Measurements from ENCODE around the gene SORCS2.

SORCS2 gene

GRCh38 chr4:7367864-7368277 lies 175.5 kb downstream of the SORCS2 start:
- no peak overlapping the region for H3K14ac ChIP-seq (ENCODE audit: low read length)
- no peak overlapping the region for H2AFZ ChIP-seq (ENCODE audit: insufficient read depth, low read length, poor library complexity)
- no peaks in the 10 kb centered on the region for H3K4me1 ChIP-seq (ENCODE audit: control insufficient read depth in 1 of 2, insufficient read depth in 2 of 2, low read length in 2 of 2)
- H3K23ac ChIP-seq (ENCODE audit: low read length) = no peak overlapping the region
- no peak overlapping the region for H2BK5ac ChIP-seq (ENCODE audit: low read depth, low read length, poor library complexity)
- no peak overlapping the region for H4K91ac ChIP-seq (ENCODE audit: low read depth, low read length)
- no peak for DNase-seq
- H3K4ac ChIP-seq (ENCODE audit: low read depth, low read length) = no peak overlapping the region
- no peak overlapping the region for H4K8ac ChIP-seq (ENCODE audit: low read depth, low read length)
- no peak overlapping the region for H2BK120ac ChIP-seq (ENCODE audit: insufficient read depth, low read length, poor library complexity)
- H3K4me3 ChIP-seq (ENCODE audit: low read depth, low read length) = no peak overlapping the region
- no peaks in the 10 kb centered on the region for H3K79me1 ChIP-seq (ENCODE audit: low read length)
- no peak overlapping the region for H4K12ac ChIP-seq (ENCODE audit: low read depth, low read length)
- no peaks in the 10 kb centered on the region for H3K36me3 ChIP-seq (ENCODE audit: control insufficient read depth in 1 of 2, insufficient read depth in 2 of 2, low read length in 2 of 2)
- no peak overlapping the region for H2AK5ac ChIP-seq (ENCODE audit: low read length)
- no peak overlapping the region for H3K4me2 ChIP-seq (ENCODE audit: low read length)
- H2BK12ac ChIP-seq (ENCODE audit: low read length) = no peak overlapping the region
- H3K18ac ChIP-seq (ENCODE audit: low read length) = no peak overlapping the region
- no peak overlapping the region for H3K9ac ChIP-seq (ENCODE audit: low read length)
- no peaks in the 10 kb centered on the region for H3K27me3 ChIP-seq (ENCODE audit: insufficient read depth, low read length)
- no peak overlapping the region for H3K27ac ChIP-seq (ENCODE audit: low read depth, low read length)
- no CpG with 5 or more reads among the region's 8 CpGs for WGBS (ENCODE audit: extremely low coverage, insufficient coverage, insufficient read length)
- H3K79me2 ChIP-seq (ENCODE audit: control insufficient read depth, insufficient read depth, low read length, poor library complexity) = no peaks in the 10 kb centered on the region
- peaks cover 2% of the 10 kb centered on the region for H3K9me3 ChIP-seq (ENCODE audit: insufficient read depth, low read depth, low read length)

- Histone ChIP-seq H2BK12ac (ENCODE audit: low read length) (no peak overlapping the region), H3K27me3 (ENCODE audit: insufficient read depth, low read length) (no peaks in the 10 kb centered on the region), H3K9me3 (ENCODE audit: insufficient read depth, low read depth, low read length) (no peaks in the 10 kb centered on the region), H3K9ac (ENCODE audit: low read length) (no peak overlapping the region), H2BK5ac (ENCODE audit: low read depth, low read length, poor library complexity) (no peak overlapping the region), H3K27ac (ENCODE audit: low read depth, low read length) (no peak overlapping the region), H3K4me3 (ENCODE audit: low read depth, low read length) (no peak overlapping the region), H4K91ac (ENCODE audit: low read depth, low read length) (no peak overlapping the region), H3K4me1 (ENCODE audit: control insufficient read depth in 1 of 2, insufficient read depth in 2 of 2, low read length in 2 of 2) (no peaks in the 10 kb centered on the region), H3K79me2 (ENCODE audit: control insufficient read depth, insufficient read depth, low read length, poor library complexity) (no peaks in the 10 kb centered on the region), H3K79me1 (ENCODE audit: low read length) (no peaks in the 10 kb centered on the region), H3K4me2 (ENCODE audit: low read length) (no peak overlapping the region), H3K36me3 (ENCODE audit: control insufficient read depth in 1 of 2, insufficient read depth in 2 of 2, low read length in 2 of 2) (no peaks in the 10 kb centered on the region), H2BK120ac (ENCODE audit: insufficient read depth, low read length, poor library complexity) (no peak overlapping the region), H2AK5ac (ENCODE audit: low read length) (no peak overlapping the region), H2AFZ (ENCODE audit: insufficient read depth, low read length, poor library complexity) (no peak overlapping the region), H3K18ac (ENCODE audit: low read length) (no peak overlapping the region), H4K12ac (ENCODE audit: low read depth, low read length) (no peak overlapping the region), H3K14ac (ENCODE audit: low read length) (no peak overlapping the region), H3K23ac (ENCODE audit: low read length) (no peak overlapping the region), H4K8ac (ENCODE audit: low read depth, low read length) (no peak overlapping the region), H3K4ac (ENCODE audit: low read depth, low read length) (no peak overlapping the region)
- no peak for DNase-seq
- WGBS (ENCODE audit: extremely low coverage, insufficient coverage, insufficient read length) = no CpG with 5 or more reads among the region's 7 CpGs
Observed at GRCh38 chr4:7368296-7368695, 176.0 kb downstream of the SORCS2 start.

- H3K27me3 ChIP-seq (ENCODE audit: insufficient read depth, low read length) = no peaks in the 10 kb centered on the region
- no peak overlapping the region for H4K8ac ChIP-seq (ENCODE audit: low read depth, low read length)
- no peak overlapping the region for H3K27ac ChIP-seq (ENCODE audit: low read depth, low read length)
- no peaks in the 10 kb centered on the region for H3K79me1 ChIP-seq (ENCODE audit: low read length)
- H2BK120ac ChIP-seq (ENCODE audit: insufficient read depth, low read length, poor library complexity) = no peak overlapping the region
- H2BK5ac ChIP-seq (ENCODE audit: low read depth, low read length, poor library complexity) = no peak overlapping the region
- no peak overlapping the region for H4K12ac ChIP-seq (ENCODE audit: low read depth, low read length)
- no peak overlapping the region for H3K4ac ChIP-seq (ENCODE audit: low read depth, low read length)
- no peak overlapping the region for H4K91ac ChIP-seq (ENCODE audit: low read depth, low read length)
- H2BK12ac ChIP-seq (ENCODE audit: low read length) = no peak overlapping the region
- H3K4me3 ChIP-seq (ENCODE audit: low read depth, low read length) = no peak overlapping the region
- DNase-seq = no peak
- H3K9ac ChIP-seq (ENCODE audit: low read length) = no peak overlapping the region
- H3K14ac ChIP-seq (ENCODE audit: low read length) = no peak overlapping the region
- H3K23ac ChIP-seq (ENCODE audit: low read length) = no peak overlapping the region
- H3K4me1 ChIP-seq (ENCODE audit: control insufficient read depth in 1 of 2, insufficient read depth in 2 of 2, low read length in 2 of 2) = no peaks in the 10 kb centered on the region
- no peak overlapping the region for H3K4me2 ChIP-seq (ENCODE audit: low read length)
- H3K79me2 ChIP-seq (ENCODE audit: control insufficient read depth, insufficient read depth, low read length, poor library complexity) = no peaks in the 10 kb centered on the region
- no peaks in the 10 kb centered on the region for H3K9me3 ChIP-seq (ENCODE audit: insufficient read depth, low read depth, low read length)
- no peak overlapping the region for H2AFZ ChIP-seq (ENCODE audit: insufficient read depth, low read length, poor library complexity)
- H2AK5ac ChIP-seq (ENCODE audit: low read length) = no peak overlapping the region
- H3K36me3 ChIP-seq (ENCODE audit: control insufficient read depth in 1 of 2, insufficient read depth in 2 of 2, low read length in 2 of 2) = no peaks in the 10 kb centered on the region
- H3K18ac ChIP-seq (ENCODE audit: low read length) = no peak overlapping the region
- no CpG with 5 or more reads among the region's 13 CpGs for WGBS (ENCODE audit: extremely low coverage, insufficient coverage, insufficient read length)
Observed at GRCh38 chr4:7369511-7369910, 177.2 kb downstream of the SORCS2 start.

- Histone ChIP-seq H4K8ac (ENCODE audit: low read depth, low read length) (no peak overlapping the region), H3K27me3 (ENCODE audit: insufficient read depth, low read length) (no peaks in the 10 kb centered on the region), H3K4me2 (ENCODE audit: low read length) (no peak overlapping the region), H4K12ac (ENCODE audit: low read depth, low read length) (no peak overlapping the region), H2BK120ac (ENCODE audit: insufficient read depth, low read length, poor library complexity) (no peak overlapping the region), H2AK5ac (ENCODE audit: low read length) (no peak overlapping the region), H3K18ac (ENCODE audit: low read length) (no peak overlapping the region), H3K79me1 (ENCODE audit: low read length) (no peaks in the 10 kb centered on the region), H2AFZ (ENCODE audit: insufficient read depth, low read length, poor library complexity) (no peak overlapping the region), H3K4me1 (ENCODE audit: control insufficient read depth in 1 of 2, insufficient read depth in 2 of 2, low read length in 2 of 2) (no peaks in the 10 kb centered on the region), H3K23ac (ENCODE audit: low read length) (no peak overlapping the region), H3K27ac (ENCODE audit: low read depth, low read length) (no peak overlapping the region), H3K9ac (ENCODE audit: low read length) (no peak overlapping the region), H4K91ac (ENCODE audit: low read depth, low read length) (no peak overlapping the region), H2BK12ac (ENCODE audit: low read length) (no peak overlapping the region), H3K4ac (ENCODE audit: low read depth, low read length) (no peak overlapping the region), H2BK5ac (ENCODE audit: low read depth, low read length, poor library complexity) (no peak overlapping the region), H3K36me3 (ENCODE audit: control insufficient read depth in 1 of 2, insufficient read depth in 2 of 2, low read length in 2 of 2) (no peaks in the 10 kb centered on the region), H3K4me3 (ENCODE audit: low read depth, low read length) (no peak overlapping the region), H3K79me2 (ENCODE audit: control insufficient read depth, insufficient read depth, low read length, poor library complexity) (no peaks in the 10 kb centered on the region), H3K9me3 (ENCODE audit: insufficient read depth, low read depth, low read length) (no peaks in the 10 kb centered on the region), H3K14ac (ENCODE audit: low read length) (no peak overlapping the region)
- DNase-seq = no peak
- WGBS (ENCODE audit: extremely low coverage, insufficient coverage, insufficient read length) = no CpG with 5 or more reads among the region's 7 CpGs
Observed at GRCh38 chr4:7370038-7370437, 177.7 kb downstream of the SORCS2 start.

Data from trophoblast cell (in vitro differentiated cells and primary cell).